Fibroblast of lung (primary cell): ENCODE data around the gene PDE11A. TPM values are rescaled to one million over a fixed set of nuclear protein-coding genes. Genes with fewer than 3 reads are reported as not detected.

ENCODE experiments used
- DNase-seq, 2 donors: peaks; one replicate each; pipeline versions ENCODE4 v3.0.0 to v3.0.0-alpha.2; 2010; ENCODE audit warnings: low read depth in 2 of 2
- H2AFZ ChIP-seq: 2 replicates; pipeline ENCODE4 v1.5.1; 2012; ENCODE audit warnings: low read length, control low read depth, inconsistent platforms
- H3K27ac ChIP-seq: 2 replicates; pipeline ENCODE4 v1.5.1; 2011; ENCODE audit warnings: low read length, control low read depth; ENCODE audit not compliant: insufficient read depth
- H3K27me3 ChIP-seq: 2 replicates; pipeline ENCODE4 v1.5.1; 2011; ENCODE audit warnings: mild to moderate bottlenecking, low read length; ENCODE audit not compliant: control insufficient read depth, insufficient read depth
- H3K36me3 ChIP-seq: 2 replicates; pipeline ENCODE4 v1.5.1; 2011; ENCODE audit warnings: low read length; ENCODE audit not compliant: control insufficient read depth, insufficient read depth
- H3K4me1 ChIP-seq: 2 replicates; pipeline ENCODE4 v1.5.1; 2011; ENCODE audit warnings: low read length; ENCODE audit not compliant: control insufficient read depth, insufficient read depth; ENCODE audit errors: extremely low read depth
- H3K4me2 ChIP-seq: 2 replicates; pipeline ENCODE4 v1.5.1; 2011; ENCODE audit warnings: low read length, control low read depth; ENCODE audit not compliant: insufficient read depth; ENCODE audit errors: extremely low read depth
- H3K4me3 ChIP-seq, 4 experiments: fragments of 200-600 bp in 1 of 4; sonication (generic) in 1 of 4; replicated peaks in 1 of 4; 2 replicates each; pipeline ENCODE4 v1.5.1; 2011 to 2016; ENCODE audit warnings: low read length in 4 of 4, low read depth in 3 of 4, mild to moderate bottlenecking in 3 of 4, control low read depth in 2 of 4, inconsistent platforms in 1 of 4, mixed read lengths in 1 of 4; ENCODE audit not compliant: insufficient read depth in 1 of 4; ENCODE audit errors: control extremely low read depth in 1 of 4
- H3K79me2 ChIP-seq: 2 replicates; pipeline ENCODE4 v1.5.1; 2012; ENCODE audit warnings: mild to moderate bottlenecking, low read length, inconsistent platforms; ENCODE audit not compliant: control insufficient read depth, insufficient read depth
- H3K9ac ChIP-seq: 2 replicates; pipeline ENCODE4 v1.5.1; 2011; ENCODE audit warnings: mild to moderate bottlenecking, low read length, control low read depth; ENCODE audit not compliant: insufficient read depth
- H3K9me3 ChIP-seq: 2 replicates; pipeline ENCODE4 v1.5.1; 2012; ENCODE audit warnings: low read depth, low read length; ENCODE audit not compliant: control insufficient read depth, insufficient read depth
- H4K20me1 ChIP-seq: 2 replicates; pipeline ENCODE4 v1.5.1; 2011; ENCODE audit warnings: low read length; ENCODE audit not compliant: control insufficient read depth, insufficient read depth; ENCODE audit errors: extremely low read depth
- EZH2 ChIP-seq: IDR thresholded peaks from 2 replicates; pipeline ENCODE4 v1.5.1; 2012; ENCODE audit warnings: low read length, control low read depth, mild to moderate bottlenecking; ENCODE audit errors: missing control alignments
- polyA plus RNA-seq, 2 donors: library from polyadenylated mRNA; depleted of rRNA in 1 of 2; stranded (reverse) in 1 of 2; unstranded in 1 of 2; fragments of >200 nt; gene quantifications; 2 replicates each; pipeline ENCODE4 v1.2.1, GENCODE V29; 2011 to 2012; ENCODE audit warnings: missing spikeins in 1 of 2
- total RNA-seq: library from RNA; depleted of rRNA; stranded (reverse); fragments of >200 nt; gene quantifications from 2 replicates; pipeline ENCODE4 v1.2.1, GENCODE V29; 2014
- TF ChIP-seq, protein P1 (sequence below), 2 donors: IDR thresholded peaks in 1 of 2; conservative IDR thresholded peaks in 1 of 2; 1 replicate in 1 of 2; 2 replicates in 1 of 2; pipeline ENCODE4 v1.5.1; 2011 to 2012; ENCODE audit warnings: low read length in 2 of 2, control low read depth in 1 of 2, inconsistent platforms in 1 of 2, low read depth in 1 of 2, mild to moderate bottlenecking in 1 of 2

Gene PDE11A
- total and polyA plus RNA-seq, 2 donors (not counting 1 experiment from before 2014, with no cell fraction given): 0.03 to 0.33 TPM

DNA sequence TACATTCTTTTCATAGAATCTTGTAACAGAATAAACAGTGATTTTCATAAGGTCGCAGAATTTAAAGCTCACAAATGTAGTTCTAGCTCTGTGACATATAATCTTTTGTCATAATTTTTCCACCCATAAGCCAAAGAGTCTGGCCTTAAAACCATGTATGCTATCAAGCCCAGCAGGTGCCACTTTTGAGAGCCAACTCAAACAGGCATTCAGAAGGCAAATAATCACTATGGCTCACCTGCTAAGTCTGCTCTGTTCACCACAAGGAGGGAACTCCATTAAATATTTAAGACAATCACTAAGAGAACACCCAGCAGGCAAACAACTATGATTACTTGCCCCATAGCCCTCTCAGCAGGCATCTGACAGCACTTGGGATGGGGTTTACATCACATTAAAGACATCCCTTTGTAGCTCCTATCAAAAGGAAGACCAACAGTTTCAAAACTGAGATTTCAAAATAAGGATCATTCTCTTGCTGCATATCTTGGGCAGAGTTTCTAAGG lies 241.6 kb downstream of the PDE11A start:
- Histone ChIP-seq H3K9me3 (no peaks in the 10 kb centered on the region), H3K79me2 (no peaks in the 10 kb centered on the region), H2AFZ (no peak overlapping the region), H3K4me1 (no peaks in the 10 kb centered on the region), H3K36me3 (no peaks in the 10 kb centered on the region), H3K4me2 (no peak overlapping the region), H4K20me1 (no peaks in the 10 kb centered on the region), H3K27me3 (no peaks in the 10 kb centered on the region), H3K9ac (no peak overlapping the region), H3K4me3 (no peak overlapping the region), H3K27ac (no peak overlapping the region)
- DNase-seq: no peak
- TF ChIP-seq, protein P1, sequence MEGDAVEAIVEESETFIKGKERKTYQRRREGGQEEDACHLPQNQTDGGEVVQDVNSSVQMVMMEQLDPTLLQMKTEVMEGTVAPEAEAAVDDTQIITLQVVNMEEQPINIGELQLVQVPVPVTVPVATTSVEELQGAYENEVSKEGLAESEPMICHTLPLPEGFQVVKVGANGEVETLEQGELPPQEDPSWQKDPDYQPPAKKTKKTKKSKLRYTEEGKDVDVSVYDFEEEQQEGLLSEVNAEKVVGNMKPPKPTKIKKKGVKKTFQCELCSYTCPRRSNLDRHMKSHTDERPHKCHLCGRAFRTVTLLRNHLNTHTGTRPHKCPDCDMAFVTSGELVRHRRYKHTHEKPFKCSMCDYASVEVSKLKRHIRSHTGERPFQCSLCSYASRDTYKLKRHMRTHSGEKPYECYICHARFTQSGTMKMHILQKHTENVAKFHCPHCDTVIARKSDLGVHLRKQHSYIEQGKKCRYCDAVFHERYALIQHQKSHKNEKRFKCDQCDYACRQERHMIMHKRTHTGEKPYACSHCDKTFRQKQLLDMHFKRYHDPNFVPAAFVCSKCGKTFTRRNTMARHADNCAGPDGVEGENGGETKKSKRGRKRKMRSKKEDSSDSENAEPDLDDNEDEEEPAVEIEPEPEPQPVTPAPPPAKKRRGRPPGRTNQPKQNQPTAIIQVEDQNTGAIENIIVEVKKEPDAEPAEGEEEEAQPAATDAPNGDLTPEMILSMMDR (conservative IDR thresholded peaks at IDR 0.05 in 1 of 2, IDR thresholded peaks at IDR 0.05 in 1 of 2; ENCODE audit: low read depth in 1 of 2, low read length in 2 of 2): no peak
- no peak for TF ChIP-seq EZH2

DNA sequence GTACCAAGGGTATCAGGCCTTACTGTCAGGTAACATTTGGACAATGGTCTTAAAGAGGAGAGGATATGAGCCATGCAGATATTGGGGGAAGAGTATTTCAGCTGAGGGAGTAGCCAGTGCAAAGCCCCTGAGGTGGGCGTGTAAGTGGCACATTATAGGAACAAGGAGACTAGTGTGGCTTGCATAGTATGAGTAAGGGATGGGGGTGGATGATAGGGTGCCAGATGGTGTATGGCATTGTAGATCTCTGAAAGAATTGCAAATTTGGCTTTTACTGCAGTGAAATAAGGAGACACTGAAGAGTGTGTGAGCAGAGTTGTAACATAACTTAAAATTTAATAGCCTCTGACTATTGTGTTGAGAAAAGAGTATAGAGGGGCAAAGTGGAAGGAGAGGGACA lies 244.0 kb downstream of the PDE11A start:
- no peaks in the 10 kb centered on the region for H3K27me3 ChIP-seq
- H3K79me2 ChIP-seq: no peaks in the 10 kb centered on the region
- no peaks in the 10 kb centered on the region for H3K36me3 ChIP-seq
- H3K27ac ChIP-seq: no peak overlapping the region
- H3K9ac ChIP-seq: no peak overlapping the region
- no peaks in the 10 kb centered on the region for H3K4me1 ChIP-seq
- no peak for DNase-seq
- H2AFZ ChIP-seq: no peak overlapping the region
- no peak overlapping the region for H3K4me3 ChIP-seq
- no peaks in the 10 kb centered on the region for H4K20me1 ChIP-seq
- no peak overlapping the region for H3K4me2 ChIP-seq
- H3K9me3 ChIP-seq: no peaks in the 10 kb centered on the region
- TF ChIP-seq EZH2: no peak
- TF ChIP-seq, protein P1 (conservative IDR thresholded peaks at IDR 0.05 in 1 of 2, IDR thresholded peaks at IDR 0.05 in 1 of 2; ENCODE audit: low read depth in 1 of 2, low read length in 2 of 2): no peak

DNA sequence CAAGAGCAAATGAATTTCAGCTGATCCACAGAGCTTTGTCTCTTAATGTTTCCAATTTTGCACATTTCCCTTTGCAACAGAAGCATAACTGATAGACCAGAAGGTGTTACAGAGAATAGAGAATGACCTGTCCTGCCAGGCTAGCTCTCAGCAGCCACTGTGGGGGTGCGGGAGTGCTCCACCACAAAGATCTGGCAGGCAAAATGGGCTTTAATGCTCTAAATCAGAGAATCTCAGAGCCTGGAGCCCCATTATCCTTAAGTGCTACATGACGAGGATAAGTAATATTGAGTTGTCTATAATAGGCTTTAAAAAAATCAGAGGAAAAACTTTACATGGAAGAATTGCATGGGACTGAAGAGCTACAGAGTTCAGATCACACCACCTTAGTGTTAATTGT lies 245.7 kb downstream of the PDE11A start:
- no peaks in the 10 kb centered on the region for H3K27me3 ChIP-seq
- H3K79me2 ChIP-seq: no peaks in the 10 kb centered on the region
- TF ChIP-seq, protein P1 (conservative IDR thresholded peaks at IDR 0.05 in 1 of 2, IDR thresholded peaks at IDR 0.05 in 1 of 2; ENCODE audit: low read depth in 1 of 2, low read length in 2 of 2): no peak
- TF ChIP-seq EZH2: no peak
- no peak for DNase-seq
- H3K36me3 ChIP-seq: no peaks in the 10 kb centered on the region
- no peak overlapping the region for H3K4me2 ChIP-seq
- H3K27ac ChIP-seq: no peak overlapping the region
- H3K9me3 ChIP-seq: no peaks in the 10 kb centered on the region
- H3K4me3 ChIP-seq: no peak overlapping the region
- H4K20me1 ChIP-seq: no peaks in the 10 kb centered on the region
- no peaks in the 10 kb centered on the region for H3K4me1 ChIP-seq
- H2AFZ ChIP-seq: no peak overlapping the region
- H3K9ac ChIP-seq: no peak overlapping the region
